ENCODE results near the gene IGSF10. TPM values are rescaled to one million over a fixed set of nuclear protein-coding genes. Genes with fewer than 3 reads are reported as not detected.

IGSF10 gene
- total and polyA plus RNA-seq, 2 donors (not counting 1 experiment from before 2014, with no cell fraction given), result 0.03 TPM; not detected in 1

DNA sequence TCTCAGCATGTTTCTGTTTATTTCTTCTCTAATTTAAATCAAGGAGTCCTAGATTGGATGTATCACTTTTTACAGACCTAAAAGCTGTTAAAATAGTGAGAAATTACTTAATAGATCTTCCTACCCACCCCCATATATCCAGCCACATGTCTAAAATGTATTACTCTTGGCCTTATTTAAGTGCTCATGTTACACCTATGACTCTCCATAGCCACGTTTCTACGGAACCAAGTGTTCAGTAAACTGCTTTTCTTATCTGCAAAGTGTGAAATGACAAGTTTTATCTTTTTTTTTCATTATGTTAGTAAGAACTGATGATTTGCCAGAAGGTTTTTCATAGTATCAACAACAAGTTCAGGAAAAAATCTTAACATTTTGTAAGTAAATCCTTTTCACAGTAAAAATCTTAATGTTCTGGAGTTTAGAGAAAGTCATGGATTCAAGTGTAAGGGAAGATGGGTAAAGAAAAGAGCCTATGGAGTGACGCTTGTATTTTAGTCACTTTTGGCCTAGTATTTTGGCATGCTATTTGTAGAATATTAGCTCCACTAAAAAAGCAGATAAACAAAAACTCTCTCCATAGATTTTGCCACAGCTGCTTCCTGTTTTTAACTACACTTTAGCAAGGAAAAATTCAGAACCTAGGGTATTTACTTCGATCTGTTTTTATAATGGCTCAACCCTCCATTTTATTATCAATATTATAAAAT, 41.2 kb upstream of the IGSF10 start:
- Mint-ChIP-seq H3K4me3 (no peak overlapping the region), H3K27me3 (peaks cover 5% of the 10 kb centered on the region), H3K9me3 (ENCODE audit: insufficient read depth) (no peaks in the 10 kb centered on the region), H3K4me1 (no peaks in the 10 kb centered on the region), H3K27ac (no peak overlapping the region)
- no peak overlapping the region for H2AFZ ChIP-seq (ENCODE audit: insufficient read depth, low read depth, low read length, poor library complexity, severe bottlenecking)
- H3K9ac ChIP-seq (ENCODE audit: low read length), result no peak overlapping the region
- no peaks in the 10 kb centered on the region for H3K9me3 ChIP-seq (ENCODE audit: control extremely low read depth in 1 of 3, control insufficient read depth in 2 of 3, insufficient read depth in 1 of 3, low read length in 2 of 3)
- H3K4me3 ChIP-seq (ENCODE audit: control extremely low read depth in 1 of 5, extremely low read depth in 1 of 5, insufficient read depth in 1 of 5, low read depth in 2 of 5, low read length in 4 of 5), result no peak overlapping the region
- TF ChIP-seq EZH2 (IDR thresholded peaks at IDR 0.05; ENCODE audit: borderline replicate concordance, insufficient read depth, low read depth, low read length, poor library complexity, severe bottlenecking), result no peak
- TF ChIP-seq, protein P1, sequence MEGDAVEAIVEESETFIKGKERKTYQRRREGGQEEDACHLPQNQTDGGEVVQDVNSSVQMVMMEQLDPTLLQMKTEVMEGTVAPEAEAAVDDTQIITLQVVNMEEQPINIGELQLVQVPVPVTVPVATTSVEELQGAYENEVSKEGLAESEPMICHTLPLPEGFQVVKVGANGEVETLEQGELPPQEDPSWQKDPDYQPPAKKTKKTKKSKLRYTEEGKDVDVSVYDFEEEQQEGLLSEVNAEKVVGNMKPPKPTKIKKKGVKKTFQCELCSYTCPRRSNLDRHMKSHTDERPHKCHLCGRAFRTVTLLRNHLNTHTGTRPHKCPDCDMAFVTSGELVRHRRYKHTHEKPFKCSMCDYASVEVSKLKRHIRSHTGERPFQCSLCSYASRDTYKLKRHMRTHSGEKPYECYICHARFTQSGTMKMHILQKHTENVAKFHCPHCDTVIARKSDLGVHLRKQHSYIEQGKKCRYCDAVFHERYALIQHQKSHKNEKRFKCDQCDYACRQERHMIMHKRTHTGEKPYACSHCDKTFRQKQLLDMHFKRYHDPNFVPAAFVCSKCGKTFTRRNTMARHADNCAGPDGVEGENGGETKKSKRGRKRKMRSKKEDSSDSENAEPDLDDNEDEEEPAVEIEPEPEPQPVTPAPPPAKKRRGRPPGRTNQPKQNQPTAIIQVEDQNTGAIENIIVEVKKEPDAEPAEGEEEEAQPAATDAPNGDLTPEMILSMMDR (IDR thresholded peaks at IDR 0.05), result no peak
- intact Hi-C loops (cut with micrococcal nuclease), result no loop called here
- DNase-seq, result no peak
- CTCF ChIA-PET, result no interaction called here
- H3K4me1 ChIP-seq (ENCODE audit: control insufficient read depth in 2 of 2, insufficient read depth in 2 of 2, low read length in 2 of 2), result no peaks in the 10 kb centered on the region
- no peaks in the 10 kb centered on the region for H3K27me3 ChIP-seq (replicated peaks in 1 of 4; ENCODE audit: control extremely low read depth in 1 of 4, control insufficient read depth in 3 of 4, insufficient read depth in 4 of 4, low read length in 3 of 4)
- no peak overlapping the region for H3K27ac ChIP-seq (ENCODE audit: low read length in 2 of 2)
- no peaks in the 10 kb centered on the region for H4K20me1 ChIP-seq (ENCODE audit: control insufficient read depth, insufficient read depth, low read length, poor library complexity, severe bottlenecking)
- POLR2A ChIA-PET, result no interaction called here
- WGBS (ENCODE audit: insufficient coverage), result no CpG with 5 or more reads among the region's 4 CpGs
- ATAC-seq (ENCODE audit: low read depth), result no peak
- H3K4me2 ChIP-seq (replicated peaks; ENCODE audit: low read depth, low read length, poor library complexity, severe bottlenecking), result no peak overlapping the region
- no peaks in the 10 kb centered on the region for H3K79me2 ChIP-seq (ENCODE audit: control insufficient read depth, insufficient read depth, low read length)
- no peaks in the 10 kb centered on the region for H3K36me3 ChIP-seq (replicated peaks in 1 of 2; ENCODE audit: control extremely low read depth in 1 of 2, control insufficient read depth in 1 of 2, extremely low read depth in 1 of 2, insufficient read depth in 2 of 2, low read length in 1 of 2)

DNA sequence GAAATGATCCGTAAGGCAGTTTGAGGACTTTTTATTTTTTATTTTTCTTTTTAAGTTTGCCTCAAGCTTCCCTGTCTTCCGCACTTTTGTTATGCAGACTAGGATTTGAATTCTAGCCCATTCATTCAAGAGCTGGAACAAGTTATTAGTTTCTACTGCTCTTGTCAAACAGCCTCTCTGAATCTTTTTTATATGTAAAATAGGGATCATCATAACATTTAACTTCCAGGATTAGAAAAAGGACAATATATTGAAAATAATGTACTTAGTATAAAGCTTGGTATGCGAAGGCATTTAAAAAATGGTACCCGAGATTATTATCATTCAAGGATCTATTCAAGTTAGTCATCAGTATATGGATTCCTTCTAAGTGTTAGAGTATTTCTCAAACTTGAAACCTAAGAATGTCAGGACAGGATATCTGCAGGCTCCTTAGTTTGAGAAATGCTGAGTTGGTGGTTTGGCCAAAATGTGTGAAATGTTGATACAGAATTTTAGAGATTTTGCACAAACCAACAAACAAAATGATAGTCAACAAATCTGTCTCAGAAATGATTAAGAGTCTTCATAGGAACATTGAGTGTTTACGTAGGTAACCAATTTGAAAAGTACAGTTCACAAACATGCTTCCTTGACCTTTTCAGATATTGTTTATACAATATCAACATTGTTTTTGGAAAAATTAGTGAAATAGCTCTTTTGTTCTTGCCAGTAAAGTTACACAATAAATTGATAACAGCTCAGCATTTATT, 40.5 kb upstream of the IGSF10 start:
- no peak overlapping the region for H3K27ac Mint-ChIP-seq
- TF ChIP-seq, protein P1 (IDR thresholded peaks at IDR 0.05), result no peak
- no peak for TF ChIP-seq EZH2 (IDR thresholded peaks at IDR 0.05; ENCODE audit: borderline replicate concordance, insufficient read depth, low read depth, low read length, poor library complexity, severe bottlenecking)
- H3K4me1 ChIP-seq (ENCODE audit: control insufficient read depth in 2 of 2, insufficient read depth in 2 of 2, low read length in 2 of 2), result no peaks in the 10 kb centered on the region
- WGBS (ENCODE audit: insufficient coverage), result 100% methylated on average over 1 of the region's 5 CpGs
- POLR2A ChIA-PET, result no interaction called here
- no peaks in the 10 kb centered on the region for H3K79me2 ChIP-seq (ENCODE audit: control insufficient read depth, insufficient read depth, low read length)
- no peaks in the 10 kb centered on the region for H3K27me3 ChIP-seq (replicated peaks in 1 of 4; ENCODE audit: control extremely low read depth in 1 of 4, control insufficient read depth in 3 of 4, insufficient read depth in 4 of 4, low read length in 3 of 4)
- H3K36me3 ChIP-seq (replicated peaks in 1 of 2; ENCODE audit: control extremely low read depth in 1 of 2, control insufficient read depth in 1 of 2, extremely low read depth in 1 of 2, insufficient read depth in 2 of 2, low read length in 1 of 2), result no peaks in the 10 kb centered on the region
- no peak overlapping the region for H3K4me2 ChIP-seq (replicated peaks; ENCODE audit: low read depth, low read length, poor library complexity, severe bottlenecking)
- no peaks in the 10 kb centered on the region for H3K9me3 ChIP-seq (ENCODE audit: control extremely low read depth in 1 of 3, control insufficient read depth in 2 of 3, insufficient read depth in 1 of 3, low read length in 2 of 3)
- no peak for DNase-seq
- no peak overlapping the region for H3K4me3 ChIP-seq (ENCODE audit: control extremely low read depth in 1 of 5, extremely low read depth in 1 of 5, insufficient read depth in 1 of 5, low read depth in 2 of 5, low read length in 4 of 5)
- no peak overlapping the region for H3K4me3 Mint-ChIP-seq
- intact Hi-C loops (cut with micrococcal nuclease), result no loop called here
- no peak overlapping the region for H3K27ac ChIP-seq (ENCODE audit: low read length in 2 of 2)
- ATAC-seq (ENCODE audit: low read depth), result no peak
- H3K4me1 Mint-ChIP-seq, result no peaks in the 10 kb centered on the region
- CTCF ChIA-PET, result no interaction called here
- H2AFZ ChIP-seq (ENCODE audit: insufficient read depth, low read depth, low read length, poor library complexity, severe bottlenecking), result no peak overlapping the region
- peaks cover 5% of the 10 kb centered on the region for H3K27me3 Mint-ChIP-seq
- no peaks in the 10 kb centered on the region for H3K9me3 Mint-ChIP-seq (ENCODE audit: insufficient read depth)
- H3K9ac ChIP-seq (ENCODE audit: low read length), result no peak overlapping the region
- H4K20me1 ChIP-seq (ENCODE audit: control insufficient read depth, insufficient read depth, low read length, poor library complexity, severe bottlenecking), result no peaks in the 10 kb centered on the region

Data from B cell (primary cell).